GM23338 (cell line): ENCODE measurements around the gene ATP6V1E1. TPM values are rescaled to one million over a fixed set of nuclear protein-coding genes. Genes with fewer than 3 reads are reported as not detected.

Experiments used
- ATAC-seq: fragments of 200-7000 bp; cut with Tn5 transposase; 3 replicates; pipeline ENCODE4 v1.9.1; 2020
- DNase-seq: peaks from one replicate; pipeline ENCODE4 v3.0.0-alpha.2; 2015; ENCODE audit warnings: low spot score
- H2AFZ ChIP-seq: fragments of 200-600 bp; sonication (generic); 2 replicates; pipeline ENCODE4 v1.8.0; 2016; ENCODE audit warnings: antibody characterized with exemption, mild to moderate bottlenecking, moderate library complexity
- H3F3A ChIP-seq: fragments of 200-600 bp; sonication (generic); replicated peaks from 2 replicates; pipeline ENCODE4 v1.8.0; 2017; ENCODE audit warnings: antibody characterized with exemption, mixed run types, low read depth
- H3K27ac ChIP-seq: fragments of 200-600 bp; sonication (generic); 2 replicates; pipeline ENCODE4 v1.6.1; 2016; ENCODE audit warnings: low read depth
- H3K27me3 ChIP-seq: fragments of 200-600 bp; sonication (generic); 2 replicates; pipeline ENCODE4 v1.8.0; 2016; ENCODE audit warnings: mild to moderate bottlenecking, mixed run types, moderate library complexity; ENCODE audit not compliant: insufficient read depth
- H3K36me3 ChIP-seq: fragments of 200-600 bp; sonication (generic); 2 replicates; pipeline ENCODE4 v1.8.0; 2016; ENCODE audit warnings: mild to moderate bottlenecking; ENCODE audit not compliant: insufficient read depth
- H3K4me1 ChIP-seq: fragments of 200-600 bp; sonication (generic); 2 replicates; pipeline ENCODE4 v1.8.0; 2016; ENCODE audit warnings: mild to moderate bottlenecking, moderate library complexity; ENCODE audit not compliant: insufficient read depth
- H3K4me2 ChIP-seq: fragments of 200-600 bp; sonication (generic); 2 replicates; pipeline ENCODE4 v1.7.1; 2017; ENCODE audit warnings: mixed run types
- H3K4me3 ChIP-seq: fragments of 200-600 bp; sonication (generic); 2 replicates; pipeline ENCODE4 v1.6.1; 2016; ENCODE audit warnings: mixed run types
- H3K79me2 ChIP-seq: fragments of 200-600 bp; sonication (generic); replicated peaks from 2 replicates; pipeline ENCODE4 v1.8.0; 2017; ENCODE audit warnings: mild to moderate bottlenecking; ENCODE audit not compliant: insufficient read depth
- H3K9me2 ChIP-seq: fragments of 200-600 bp; sonication (generic); 2 replicates; pipeline ENCODE4 v1.8.0; 2017; ENCODE audit not compliant: insufficient read depth
- H4K20me1 ChIP-seq: fragments of 200-600 bp; sonication (generic); replicated peaks from 2 replicates; pipeline ENCODE4 v1.8.0; 2017; ENCODE audit warnings: mild to moderate bottlenecking; ENCODE audit not compliant: insufficient read depth
- H3K27ac Mint-ChIP-seq: 2 replicates; pipeline ENCODE4 v1.8.0; 2020; ENCODE audit warnings: inconsistent platforms, mild to moderate bottlenecking, moderate library complexity, mixed read lengths
- H3K27me3 Mint-ChIP-seq: 3 replicates; pipeline ENCODE4 v1.8.0; 2022; ENCODE audit warnings: low read depth, mild to moderate bottlenecking, moderate library complexity, mixed read lengths, inconsistent platforms; ENCODE audit not compliant: insufficient read depth, poor library complexity
- H3K36me3 Mint-ChIP-seq: 3 replicates; pipeline ENCODE4 v1.8.0; 2021; ENCODE audit warnings: low read depth, mild to moderate bottlenecking, inconsistent platforms, moderate library complexity, mixed read lengths
- H3K4me1 Mint-ChIP-seq: 3 replicates; pipeline ENCODE4 v1.8.0; 2020; ENCODE audit warnings: mild to moderate bottlenecking, inconsistent platforms, mixed read lengths
- H3K4me3 Mint-ChIP-seq: 3 replicates; pipeline ENCODE4 v1.8.0; 2021; ENCODE audit warnings: moderate library complexity, mild to moderate bottlenecking, inconsistent platforms, mixed read lengths
- H3K9me3 Mint-ChIP-seq: 3 replicates; pipeline ENCODE4 v1.8.0; 2020; ENCODE audit warnings: moderate library complexity, mild to moderate bottlenecking, inconsistent platforms, mixed read lengths
- CREB1 ChIP-seq: fragments of 250-450 bp; sonication (Bioruptor Pico); IDR thresholded peaks from 2 replicates; pipeline ENCODE4 v1.5.0; 2020; ENCODE audit warnings: low read depth, mild to moderate bottlenecking, moderate library complexity
- CTCF ChIP-seq, 2 experiments: fragments of 200-600 bp in 1 of 2; sonication (generic) in 1 of 2; conservative IDR thresholded peaks; 2 replicates each; pipeline versions ENCODE4 v1.5.1 to v1.6.1; 2016 to 2017; ENCODE audit warnings: antibody characterized with exemption in 2 of 2, low read depth in 2 of 2, mild to moderate bottlenecking in 2 of 2, moderate library complexity in 1 of 2
- EZH2 ChIP-seq: fragments of 200-600 bp; sonication (generic); IDR thresholded peaks from one replicate; pipeline ENCODE4 v1.8.0; 2017; ENCODE audit warnings: antibody characterized with exemption, mild to moderate bottlenecking, low read depth; ENCODE audit not compliant: unreplicated experiment
- EZH2phosphoT487 ChIP-seq: fragments of 200-600 bp; sonication (generic); IDR thresholded peaks from one replicate; pipeline ENCODE4 v1.8.1; 2018; ENCODE audit warnings: antibody characterized with exemption; ENCODE audit not compliant: unreplicated experiment
- JUNB ChIP-seq: IDR thresholded peaks from one replicate; pipeline ENCODE4 v1.6.1; 2016; ENCODE audit warnings: antibody characterized with exemption; ENCODE audit not compliant: unreplicated experiment
- NANOG ChIP-seq: IDR thresholded peaks from 2 replicates; pipeline ENCODE4 v1.6.1; 2016; ENCODE audit warnings: antibody characterized with exemption, borderline replicate concordance
- POLR2AphosphoS5 ChIP-seq: IDR thresholded peaks from 2 replicates; pipeline ENCODE4 v1.6.1; 2016; ENCODE audit warnings: antibody characterized with exemption, low read depth
- REST ChIP-seq: IDR thresholded peaks from one replicate; pipeline ENCODE4 v1.6.1; 2018; ENCODE audit warnings: antibody characterized with exemption; ENCODE audit not compliant: unreplicated experiment
- ZNF114 ChIP-seq: fragments of 250-450 bp; sonication (Bioruptor Pico); IDR thresholded peaks from 2 replicates; pipeline ENCODE4 v1.5.0; 2020; ENCODE audit warnings: mild to moderate bottlenecking, moderate library complexity
- ZNF331 ChIP-seq: fragments of 250-450 bp; sonication (Bioruptor Pico); IDR thresholded peaks from 2 replicates; pipeline ENCODE4 v1.5.0; 2020; ENCODE audit warnings: low read depth, mild to moderate bottlenecking, moderate library complexity
- ZNF462 ChIP-seq: fragments of 250-450 bp; sonication (Bioruptor Pico); IDR thresholded peaks from 2 replicates; pipeline ENCODE4 v1.5.0; 2020; ENCODE audit warnings: mild to moderate bottlenecking, moderate library complexity
- polyA plus RNA-seq: library from polyadenylated mRNA; unstranded; fragments of >200 nt; fragmentation: Nextera tagmentation; extraction: Ambion mirVana; gene quantifications from 2 replicates; pipeline ENCODE4 v1.2.1, GENCODE V29; 2016
- total RNA-seq: library from RNA; depleted of rRNA; stranded (reverse); fragments of >200 nt; shearing (Covaris generic); gene quantifications from 2 replicates; pipeline ENCODE4 v1.2.3, GENCODE V29; 2014
- TF ChIP-seq, protein P1 (sequence below): IDR thresholded peaks from 2 replicates; pipeline ENCODE4 v1.6.1; 2016; ENCODE audit warnings: antibody characterized with exemption

The ATP6V1E1 gene
- total and polyA plus RNA-seq, 2 experiments from 2014 or later, result 74.5 to 81.7 TPM

DNA sequence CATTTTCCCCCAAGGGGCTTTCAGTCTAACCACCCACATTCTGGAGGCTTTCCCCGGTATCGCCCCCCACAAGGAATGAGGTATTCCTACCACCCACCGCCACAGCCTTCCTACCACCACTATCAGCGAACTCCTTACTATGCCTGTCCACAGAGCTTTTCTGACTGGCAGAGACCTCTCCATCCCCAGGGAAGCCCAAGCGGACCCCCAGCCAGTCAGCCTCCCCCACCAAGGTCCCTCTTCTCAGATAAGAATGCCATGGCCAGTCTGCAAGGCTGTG lies 79.9 kb downstream of the ATP6V1E1 start:
- TF ChIP-seq, protein P1, sequence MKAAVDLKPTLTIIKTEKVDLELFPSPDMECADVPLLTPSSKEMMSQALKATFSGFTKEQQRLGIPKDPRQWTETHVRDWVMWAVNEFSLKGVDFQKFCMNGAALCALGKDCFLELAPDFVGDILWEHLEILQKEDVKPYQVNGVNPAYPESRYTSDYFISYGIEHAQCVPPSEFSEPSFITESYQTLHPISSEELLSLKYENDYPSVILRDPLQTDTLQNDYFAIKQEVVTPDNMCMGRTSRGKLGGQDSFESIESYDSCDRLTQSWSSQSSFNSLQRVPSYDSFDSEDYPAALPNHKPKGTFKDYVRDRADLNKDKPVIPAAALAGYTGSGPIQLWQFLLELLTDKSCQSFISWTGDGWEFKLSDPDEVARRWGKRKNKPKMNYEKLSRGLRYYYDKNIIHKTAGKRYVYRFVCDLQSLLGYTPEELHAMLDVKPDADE, result no peak
- no peak for TF ChIP-seq REST
- TF ChIP-seq NANOG, result no peak
- TF ChIP-seq POLR2AphosphoS5, result no peak
- no peak for TF ChIP-seq CTCF (conservative IDR thresholded peaks at IDR 0.05; ENCODE audit: low read depth in 2 of 2)
- no peak for TF ChIP-seq EZH2phosphoT487
- no peak for TF ChIP-seq EZH2
- TF ChIP-seq CREB1, result no peak
- no peak for TF ChIP-seq ZNF331 (CRISPR knock-in tag)
- TF ChIP-seq ZNF114 (CRISPR knock-in tag), result no peak
- TF ChIP-seq ZNF462 (CRISPR knock-in tag), result no peak
- no peak for TF ChIP-seq JUNB
- Mint-ChIP-seq H3K27ac (peak overlapping the region; percentile 19; the same call in 1 of the 2 replicates), H3K27me3 (peaks cover 9% of the 10 kb centered on the region), H3K36me3 (peaks cover 89% of the 10 kb centered on the region), H3K9me3 (no peaks in the 10 kb centered on the region), H3K4me3 (no peak overlapping the region), H3K4me1 (no peaks in the 10 kb centered on the region)
- no peak overlapping the region for H3K27ac ChIP-seq
- H3F3A ChIP-seq, result peaks cover 16% of the 10 kb centered on the region
- H3K4me2 ChIP-seq, result no peak overlapping the region
- no peak overlapping the region for H3K4me3 ChIP-seq
- no peaks in the 10 kb centered on the region; the same call in none of the 2 replicates for H4K20me1 ChIP-seq
- H3K36me3 ChIP-seq, result peaks cover 60% of the 10 kb centered on the region
- no peak for DNase-seq
- H3K79me2 ChIP-seq, result peaks cover 9% of the 10 kb centered on the region
- no peaks in the 10 kb centered on the region for H3K9me2 ChIP-seq
- H3K27me3 ChIP-seq, result no peaks in the 10 kb centered on the region
- no peaks in the 10 kb centered on the region for H3K4me1 ChIP-seq
- no peak for ATAC-seq
- no peak overlapping the region for H2AFZ ChIP-seq
